GM12872 (cell line): ENCODE measurements around the gene C3orf70.

Source experiments
- TF ChIP-seq, protein P1 (sequence below): IDR thresholded peaks from 3 replicates; pipeline ENCODE4 v1.5.1; 2011; ENCODE audit warnings: low read depth, mild to moderate bottlenecking, low read length, moderate library complexity; ENCODE audit not compliant: insufficient read depth

C3orf70 gene

DNA sequence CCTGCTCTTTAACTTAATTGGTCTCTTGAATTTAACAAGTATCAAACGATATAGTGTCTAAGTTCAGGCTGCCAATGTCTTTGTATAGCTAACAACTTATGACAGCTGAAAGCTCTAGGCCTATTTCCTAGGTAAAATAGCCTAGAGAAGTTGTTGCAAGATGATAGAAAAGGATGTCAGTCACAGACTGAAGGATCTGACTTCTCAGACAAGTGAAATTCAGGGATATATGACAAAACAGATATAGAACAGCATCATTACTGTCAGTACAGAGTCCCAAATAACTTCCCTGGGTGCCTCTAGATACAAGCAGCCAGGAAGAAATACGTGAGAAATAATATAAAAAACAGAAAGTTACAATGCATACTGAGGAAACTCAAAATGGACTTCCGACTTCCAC is 26.7 kb downstream of the C3orf70 start:
- TF ChIP-seq, protein P1, sequence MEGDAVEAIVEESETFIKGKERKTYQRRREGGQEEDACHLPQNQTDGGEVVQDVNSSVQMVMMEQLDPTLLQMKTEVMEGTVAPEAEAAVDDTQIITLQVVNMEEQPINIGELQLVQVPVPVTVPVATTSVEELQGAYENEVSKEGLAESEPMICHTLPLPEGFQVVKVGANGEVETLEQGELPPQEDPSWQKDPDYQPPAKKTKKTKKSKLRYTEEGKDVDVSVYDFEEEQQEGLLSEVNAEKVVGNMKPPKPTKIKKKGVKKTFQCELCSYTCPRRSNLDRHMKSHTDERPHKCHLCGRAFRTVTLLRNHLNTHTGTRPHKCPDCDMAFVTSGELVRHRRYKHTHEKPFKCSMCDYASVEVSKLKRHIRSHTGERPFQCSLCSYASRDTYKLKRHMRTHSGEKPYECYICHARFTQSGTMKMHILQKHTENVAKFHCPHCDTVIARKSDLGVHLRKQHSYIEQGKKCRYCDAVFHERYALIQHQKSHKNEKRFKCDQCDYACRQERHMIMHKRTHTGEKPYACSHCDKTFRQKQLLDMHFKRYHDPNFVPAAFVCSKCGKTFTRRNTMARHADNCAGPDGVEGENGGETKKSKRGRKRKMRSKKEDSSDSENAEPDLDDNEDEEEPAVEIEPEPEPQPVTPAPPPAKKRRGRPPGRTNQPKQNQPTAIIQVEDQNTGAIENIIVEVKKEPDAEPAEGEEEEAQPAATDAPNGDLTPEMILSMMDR = no peak

DNA sequence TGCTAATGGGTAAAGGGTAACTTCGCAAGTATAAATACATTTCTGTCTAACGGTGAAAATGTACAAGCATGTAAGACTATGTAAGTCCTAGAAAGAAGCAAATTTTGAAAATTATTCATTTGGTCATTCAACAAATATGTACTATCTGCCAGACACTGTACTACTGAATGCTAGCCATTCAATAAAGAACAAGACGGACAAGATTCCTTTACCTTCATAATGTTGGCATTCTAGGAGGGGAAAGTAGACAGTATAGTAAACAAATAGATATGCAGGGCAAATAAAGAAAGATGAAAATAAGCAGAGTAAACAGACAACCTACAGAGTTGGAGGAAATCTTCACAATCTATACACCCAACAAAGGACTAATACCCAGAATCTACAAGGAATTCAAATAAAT is 32.7 kb downstream of the C3orf70 start:
- TF ChIP-seq, protein P1 = no peak

DNA sequence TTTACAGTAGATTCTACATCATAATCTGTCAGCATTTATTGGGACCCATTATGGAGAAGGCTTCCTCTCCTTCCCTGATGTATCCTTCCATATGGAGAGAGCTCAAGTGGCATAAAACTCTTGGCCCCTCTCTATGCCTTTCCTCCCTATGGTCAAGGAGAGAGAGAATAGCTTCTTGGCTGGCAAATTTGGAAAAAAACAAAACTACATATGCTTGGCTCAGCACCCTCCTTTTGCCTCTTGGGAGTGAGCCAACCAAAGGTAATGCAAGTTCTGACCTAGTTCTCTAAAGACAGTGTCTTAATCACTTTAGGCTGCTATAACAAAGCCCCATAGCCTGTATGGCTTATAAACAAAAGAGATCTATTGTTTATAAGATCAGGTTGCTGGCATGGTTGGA is 37.5 kb downstream of the C3orf70 start:
- TF ChIP-seq, protein P1 = no peak

DNA sequence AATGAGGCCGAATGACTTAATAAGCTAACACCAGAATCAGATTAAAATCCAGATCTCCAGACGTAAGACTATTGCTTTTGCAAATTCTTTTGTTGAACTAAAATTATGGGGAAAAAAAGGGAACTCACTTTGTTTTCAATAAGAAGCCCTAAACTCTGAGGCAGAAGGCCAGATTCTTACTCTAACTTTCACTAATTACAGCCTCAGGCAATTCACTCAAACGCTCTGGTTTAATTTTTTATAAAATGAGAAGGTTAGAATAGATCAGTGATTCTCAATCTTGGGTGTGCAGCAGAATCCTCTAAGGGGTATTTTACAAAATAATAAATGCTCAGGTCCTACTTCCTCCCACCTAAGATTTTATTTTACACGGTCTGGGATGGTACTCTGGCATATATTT is 38.1 kb downstream of the C3orf70 start:
- TF ChIP-seq, protein P1 = no peak

DNA sequence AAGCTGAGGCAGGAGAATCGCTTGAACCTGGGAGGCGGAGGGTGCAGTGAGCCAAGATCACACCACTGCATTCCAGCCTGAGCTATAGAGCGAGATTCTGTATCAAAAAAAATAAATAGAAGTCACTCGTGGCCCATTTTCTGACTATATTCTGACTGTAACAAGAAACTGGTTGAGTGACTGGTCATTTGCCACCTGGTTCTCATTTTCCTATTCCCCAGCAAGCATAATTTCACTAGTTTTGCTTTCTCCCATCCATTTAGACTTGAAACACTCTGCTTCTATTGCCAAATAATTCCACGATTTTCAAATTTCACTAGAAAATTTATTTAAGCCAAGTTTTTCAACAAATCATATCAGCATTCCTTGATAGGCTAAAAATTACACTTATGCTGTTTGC is 40.7 kb downstream of the C3orf70 start:
- TF ChIP-seq, protein P1 = no peak

DNA sequence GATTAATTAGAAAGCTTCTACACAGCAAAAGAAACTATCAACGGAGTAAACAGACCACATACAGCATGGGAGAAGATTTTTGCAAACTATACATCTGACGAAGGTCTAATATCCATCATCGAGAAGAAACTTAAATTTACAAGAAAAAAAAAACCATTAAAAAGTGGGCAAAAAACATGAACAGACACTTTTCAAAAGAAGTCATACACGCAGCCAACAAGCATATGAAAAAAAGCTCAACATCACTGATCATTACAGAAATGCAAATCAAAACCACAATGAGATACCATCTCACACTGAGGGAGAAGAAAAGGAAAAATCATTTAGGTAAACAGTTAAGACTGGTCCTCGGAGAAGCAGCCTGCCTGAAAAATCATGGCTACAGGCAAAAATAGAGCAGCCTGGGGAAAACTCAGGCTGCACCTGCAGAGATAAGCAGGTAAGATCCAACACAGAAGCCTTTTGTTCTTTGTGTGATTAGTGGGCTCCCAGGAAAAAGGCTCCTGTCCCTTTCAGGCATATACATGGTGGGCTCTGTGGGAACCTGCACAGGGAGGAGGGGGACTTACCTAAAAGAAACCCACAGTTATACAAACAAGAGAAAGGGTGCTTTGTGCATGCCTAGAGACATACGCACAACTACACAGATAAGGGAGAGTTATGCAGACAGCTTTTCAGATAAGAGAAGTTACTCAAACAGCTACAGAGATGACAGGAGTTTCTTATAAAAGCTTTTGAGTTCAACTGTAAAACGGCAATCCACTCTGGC is 49.3 kb downstream of the C3orf70 start:
- TF ChIP-seq, protein P1 = no peak

DNA sequence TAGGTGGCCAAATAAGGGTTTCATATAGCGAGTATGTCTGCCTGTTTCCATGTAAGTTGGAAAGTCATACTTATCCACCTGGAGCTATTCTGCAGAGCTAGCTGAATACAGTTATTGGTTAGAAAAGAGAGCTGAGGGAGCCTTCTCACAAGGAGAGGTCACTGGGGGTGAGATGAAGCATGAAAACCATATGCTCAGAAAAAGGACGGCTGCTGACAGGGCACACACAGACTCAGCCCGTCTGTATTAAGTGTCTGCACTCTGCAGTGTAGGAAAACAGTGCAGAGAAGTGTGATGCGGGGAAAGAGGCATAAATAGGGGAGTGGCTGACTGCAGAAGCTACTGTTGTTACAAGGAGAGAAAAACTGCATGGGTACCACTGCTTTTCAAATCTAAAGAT is 58.2 kb downstream of the C3orf70 start:
- TF ChIP-seq, protein P1 = no peak
